Femur (tissue), 1 donor: ENCODE results near the gene TXK.
"Not testable (repeated sequence)": the region's sequence is repeated elsewhere in the genome, so short reads cannot be mapped to it uniquely, and the experiment has no call there.

Source experiments
- DNase-seq: peaks from one replicate; pipeline ENCODE4 v3.0.0-alpha.2; 2017

TXK gene

GRCh38 chr4:48134081-48134480 lies at the start of gene TXK:
Gene TXK, minus strand, starts transcription at chr4:48134250. Its CDS starts 80 bp downstream, at chr4:48134170.
- DNase-seq: no peak

GRCh38 chr4:48180234-48180633 lies 46.2 kb upstream of the TXK start:
- no peak for DNase-seq

GRCh38 chr4:48178931-48179330 lies 44.9 kb upstream of the TXK start:
- no peak for DNase-seq

- DNase-seq: no peak
Measured at GRCh38 chr4:48175806-48176205, 41.8 kb upstream of the TXK start.

- no peak for DNase-seq
Measured at GRCh38 chr4:48175328-48175727, 41.3 kb upstream of the TXK start.

- DNase-seq: no peak
Measured at GRCh38 chr4:48173056-48173991, 39.3 kb upstream of the TXK start.

GRCh38 chr4:48172651-48173050 lies 38.6 kb upstream of the TXK start:
- DNase-seq: no peak

GRCh38 chr4:48169636-48170035 lies 35.6 kb upstream of the TXK start:
- no peak for DNase-seq

- no peak for DNase-seq
Measured at GRCh38 chr4:48167538-48168263, 33.7 kb upstream of the TXK start.

GRCh38 chr4:48164561-48164960 lies 30.5 kb upstream of the TXK start:
- DNase-seq: not testable (repeated sequence)

- no peak for DNase-seq
Measured at GRCh38 chr4:48163746-48164145, 29.7 kb upstream of the TXK start.

- no peak for DNase-seq
Measured at GRCh38 chr4:48162162-48162561, 28.1 kb upstream of the TXK start.

- no peak for DNase-seq
Measured at GRCh38 chr4:48157271-48157670, 23.2 kb upstream of the TXK start.

GRCh38 chr4:48156423-48156822 lies 22.4 kb upstream of the TXK start:
- no peak for DNase-seq

- no peak for DNase-seq
Measured at GRCh38 chr4:48153791-48154550, 19.9 kb upstream of the TXK start.

GRCh38 chr4:48152259-48152658 lies 18.2 kb upstream of the TXK start:
- DNase-seq: no peak

- DNase-seq: no peak
Measured at GRCh38 chr4:48149827-48150370, 15.8 kb upstream of the TXK start.

- DNase-seq: no peak
Measured at GRCh38 chr4:48147621-48148020, 13.6 kb upstream of the TXK start.

GRCh38 chr4:48141048-48141447 lies 7.0 kb upstream of the TXK start:
- DNase-seq: no peak

GRCh38 chr4:48139691-48140090 lies 5.6 kb upstream of the TXK start:
- DNase-seq: no peak

- DNase-seq: no peak
Measured at GRCh38 chr4:48138936-48139335, 4.9 kb upstream of the TXK start.

- no peak for DNase-seq
Measured at GRCh38 chr4:48138511-48138910, 4.5 kb upstream of the TXK start.

- no peak for DNase-seq
Measured at GRCh38 chr4:48137846-48138245, 3.8 kb upstream of the TXK start.
